ENCODE results near the gene CST1.
"Not testable (repeated sequence)": the region's sequence is repeated elsewhere in the genome, so short reads cannot be mapped to it uniquely, and the experiment has no call there.

Gene CST1, protein sequence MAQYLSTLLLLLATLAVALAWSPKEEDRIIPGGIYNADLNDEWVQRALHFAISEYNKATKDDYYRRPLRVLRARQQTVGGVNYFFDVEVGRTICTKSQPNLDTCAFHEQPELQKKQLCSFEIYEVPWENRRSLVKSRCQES

DNA sequence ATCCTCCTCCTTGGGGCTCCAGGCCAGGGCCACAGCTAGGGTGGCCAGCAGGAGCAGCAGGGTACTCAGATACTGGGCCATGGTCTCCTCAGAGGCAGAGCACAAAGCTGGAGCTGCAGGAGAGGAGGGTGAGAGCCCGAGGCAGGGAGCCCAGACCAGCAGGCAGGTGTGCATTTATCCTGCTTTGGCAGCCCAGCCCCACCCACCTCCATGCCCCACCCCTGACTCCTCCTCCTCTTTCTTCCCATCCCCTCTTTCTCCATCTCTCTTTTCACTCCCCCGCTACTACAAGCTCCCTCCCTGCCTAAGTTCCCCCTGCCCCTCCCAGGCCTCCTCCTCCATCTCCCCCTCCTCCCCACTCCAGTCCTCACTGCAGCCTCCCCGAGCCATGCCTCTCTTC, at the start of gene CST1:
CST1 (minus strand) TSS at position 150 of the 400 bp plus-strand sequence; CDS start at position 81, 69 bp downstream.
- not testable (repeated sequence) for H3K4me3 Mint-ChIP-seq; H3K36me3 Mint-ChIP-seq (ENCODE audit: insufficient read depth)

DNA sequence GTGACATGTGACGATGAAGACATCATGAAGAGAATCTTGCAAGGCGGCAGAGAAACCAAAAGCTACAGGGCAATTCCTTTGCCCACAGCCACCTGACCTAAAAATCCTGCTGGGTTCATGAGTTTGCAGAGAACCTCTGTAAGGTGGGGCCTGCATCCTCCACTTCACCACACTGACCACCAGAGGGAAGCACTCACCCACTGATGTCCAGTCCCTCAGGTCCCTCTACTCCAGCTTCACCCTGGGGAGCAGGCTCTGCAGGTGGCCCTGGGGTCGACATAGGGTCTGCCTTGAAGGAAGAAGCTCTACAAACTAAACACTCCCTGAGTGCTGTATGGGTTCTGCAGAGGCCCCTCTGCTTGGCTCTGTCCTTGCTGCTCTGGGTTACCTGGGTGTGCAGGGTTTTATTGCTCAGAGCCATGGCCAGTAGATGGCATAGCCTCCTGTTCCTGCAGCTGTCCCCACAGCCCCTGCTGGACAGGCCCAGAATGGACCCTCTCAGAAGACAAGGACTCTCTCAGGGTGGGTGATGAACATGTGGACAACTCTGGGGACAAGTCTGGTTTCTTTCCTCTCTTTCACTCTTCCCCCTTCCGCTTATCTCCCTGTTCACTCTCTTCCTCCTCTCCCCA, 48.6 kb upstream of the CST1 start:
- H3K9me3 Mint-ChIP-seq; H3K4me1 Mint-ChIP-seq; H3K4me3 Mint-ChIP-seq; ATAC-seq (replicated peaks; ENCODE audit: extremely low read depth, poor library complexity, severe bottlenecking); H3K36me3 Mint-ChIP-seq (ENCODE audit: insufficient read depth); DNase-seq (ENCODE audit: low spot score in 2 of 2); H3K27ac Mint-ChIP-seq (ENCODE audit: low read depth): not testable (repeated sequence)
- H3K27me3 Mint-ChIP-seq: peaks cover 10% of the 10 kb centered on the region

More for the DNA sequence above, at the start of gene CST1:
- not testable (repeated sequence) for H3K9me3 Mint-ChIP-seq; H3K27ac Mint-ChIP-seq (ENCODE audit: low read depth); DNase-seq (ENCODE audit: low spot score in 2 of 2); H3K4me1 Mint-ChIP-seq; ATAC-seq (replicated peaks; ENCODE audit: extremely low read depth, poor library complexity, severe bottlenecking)
- peaks cover 76% of the 10 kb centered on the region for H3K27me3 Mint-ChIP-seq

DNA sequence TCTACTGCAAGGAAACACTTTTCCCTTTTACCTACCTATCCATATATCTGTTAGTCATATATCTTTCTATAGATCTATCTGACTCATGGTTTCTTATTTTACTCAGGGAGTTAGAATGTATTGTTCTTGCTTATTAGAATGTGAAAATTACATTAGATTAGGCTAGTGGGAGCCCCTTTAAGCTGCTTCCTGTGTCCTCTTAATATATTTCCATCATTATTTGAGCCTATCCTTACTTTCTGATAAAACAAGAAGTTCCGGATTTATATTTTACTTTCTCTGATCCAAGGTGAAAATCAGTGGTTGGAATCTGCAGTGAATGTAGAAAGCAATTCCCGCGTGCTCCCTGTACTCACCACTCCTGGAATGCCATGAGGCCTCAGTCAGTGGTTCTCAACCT, 44.8 kb upstream of the CST1 start:
- Mint-ChIP-seq H3K27ac (ENCODE audit: low read depth) (no peak overlapping the region), H3K36me3 (ENCODE audit: insufficient read depth) (no peaks in the 10 kb centered on the region), H3K9me3 (no peaks in the 10 kb centered on the region), H3K4me3 (no peak overlapping the region), H3K27me3 (peaks cover 33% of the 10 kb centered on the region), H3K4me1 (no peaks in the 10 kb centered on the region)
- no peak for DNase-seq (ENCODE audit: low spot score in 2 of 2)
- no peak for ATAC-seq (replicated peaks; ENCODE audit: extremely low read depth, poor library complexity, severe bottlenecking)

DNA sequence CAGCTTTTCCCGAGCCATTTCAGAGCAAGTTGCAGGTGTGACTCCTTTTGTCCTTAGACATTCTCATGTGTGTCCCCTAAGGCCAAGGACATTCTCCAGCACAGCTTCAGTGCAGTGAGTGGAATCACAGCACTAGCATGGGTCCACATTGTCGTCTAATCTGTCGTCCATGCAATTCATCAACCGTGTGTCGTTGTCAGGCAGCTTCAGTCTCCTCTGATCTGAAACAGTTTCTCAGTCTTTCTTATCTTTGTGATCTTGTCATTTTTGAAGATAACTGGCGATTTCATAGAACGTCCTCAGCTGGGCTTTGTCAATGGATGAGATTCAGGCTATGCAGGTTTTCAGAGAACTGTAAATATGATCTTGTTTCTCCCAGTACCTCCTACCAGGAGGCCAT, 44.1 kb upstream of the CST1 start:
- H3K27ac Mint-ChIP-seq (ENCODE audit: low read depth): no peak overlapping the region
- no peak for ATAC-seq (replicated peaks; ENCODE audit: extremely low read depth, poor library complexity, severe bottlenecking)
- H3K4me3 Mint-ChIP-seq: no peak overlapping the region
- no peaks in the 10 kb centered on the region for H3K4me1 Mint-ChIP-seq
- H3K27me3 Mint-ChIP-seq: peaks cover 40% of the 10 kb centered on the region
- DNase-seq (ENCODE audit: low spot score in 2 of 2): no peak
- no peaks in the 10 kb centered on the region for H3K36me3 Mint-ChIP-seq (ENCODE audit: insufficient read depth)
- H3K9me3 Mint-ChIP-seq: no peaks in the 10 kb centered on the region

DNA sequence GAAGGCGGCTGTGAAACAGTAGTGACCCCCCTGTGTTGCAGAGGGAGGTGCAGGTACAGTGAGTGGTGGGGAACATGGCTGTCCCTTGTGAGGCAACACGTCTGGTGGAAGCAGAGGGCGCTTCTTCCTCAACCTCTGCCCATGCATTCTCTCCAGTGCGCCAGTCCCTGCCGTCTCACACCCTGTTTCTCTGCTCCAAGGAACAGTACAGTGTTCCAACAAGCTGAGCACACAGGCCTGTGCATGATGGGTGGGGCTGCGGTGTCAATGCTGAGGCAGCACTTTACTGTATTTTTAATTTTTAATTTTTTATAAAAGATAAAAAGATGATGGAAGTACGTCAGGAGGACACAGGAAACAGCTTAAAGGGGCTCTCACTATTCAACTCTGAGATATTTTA, 43.3 kb upstream of the CST1 start:
- no peaks in the 10 kb centered on the region for H3K4me1 Mint-ChIP-seq
- no peak overlapping the region for H3K27ac Mint-ChIP-seq (ENCODE audit: low read depth)
- peaks cover 47% of the 10 kb centered on the region for H3K27me3 Mint-ChIP-seq
- DNase-seq (ENCODE audit: low spot score in 2 of 2): no peak
- ATAC-seq (replicated peaks; ENCODE audit: extremely low read depth, poor library complexity, severe bottlenecking): no peak
- no peak overlapping the region for H3K4me3 Mint-ChIP-seq
- no peaks in the 10 kb centered on the region for H3K9me3 Mint-ChIP-seq
- no peaks in the 10 kb centered on the region for H3K36me3 Mint-ChIP-seq (ENCODE audit: insufficient read depth)

DNA sequence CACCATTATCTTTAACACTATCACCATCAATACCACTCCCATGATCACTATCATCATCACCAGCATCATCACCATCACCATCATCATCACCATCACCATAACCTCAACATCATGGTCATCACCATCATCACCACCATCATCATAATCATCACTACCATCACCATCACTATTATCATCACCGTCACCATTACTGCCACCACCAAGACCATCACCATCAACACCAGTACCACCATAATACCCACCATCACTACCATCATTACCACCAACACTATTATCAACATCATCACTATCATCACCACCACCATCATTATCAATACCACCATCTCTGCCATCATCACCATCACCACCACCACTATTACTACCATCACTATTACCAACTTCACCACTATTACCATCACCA, 32.7 kb upstream of the CST1 start:
- Mint-ChIP-seq H3K36me3 (ENCODE audit: insufficient read depth) (no peaks in the 10 kb centered on the region), H3K9me3 (no peaks in the 10 kb centered on the region), H3K27ac (ENCODE audit: low read depth) (no peak overlapping the region), H3K27me3 (no peaks in the 10 kb centered on the region), H3K4me1 (no peaks in the 10 kb centered on the region), H3K4me3 (no peak overlapping the region)
- DNase-seq (ENCODE audit: low spot score in 2 of 2) (no peak), ATAC-seq (replicated peaks; ENCODE audit: extremely low read depth, poor library complexity, severe bottlenecking) (no peak)

DNA sequence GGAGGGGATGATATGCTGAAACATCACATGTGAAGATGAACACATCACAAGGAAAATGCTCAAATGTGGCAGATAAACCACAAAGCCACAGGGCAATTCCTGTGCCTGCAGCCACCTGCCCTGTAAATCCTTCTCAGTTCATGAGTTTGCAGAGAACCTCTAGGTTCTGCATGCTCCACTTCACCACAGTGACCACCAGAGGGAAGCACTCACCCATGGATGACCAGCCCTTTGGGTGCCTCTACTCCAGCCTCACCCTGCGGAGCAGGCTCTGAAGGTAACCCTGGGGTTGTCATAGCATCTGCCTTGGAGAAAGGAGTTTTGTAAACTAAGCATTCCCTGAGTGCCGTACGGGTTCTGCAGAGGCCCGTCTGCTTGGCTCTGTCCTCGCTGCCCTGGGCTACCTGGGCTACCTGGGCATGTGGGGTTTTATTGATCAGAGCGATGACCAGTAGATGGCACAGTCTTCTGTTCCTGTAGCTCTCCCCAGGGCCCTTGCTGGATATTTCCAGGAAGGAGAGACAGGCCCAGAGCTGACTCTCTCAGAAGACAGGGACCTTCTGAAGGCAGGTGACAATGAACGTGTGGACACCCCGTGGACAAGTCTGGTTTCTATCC, 31.7 kb upstream of the CST1 start:
- H3K4me3 Mint-ChIP-seq: no peak overlapping the region
- H3K9me3 Mint-ChIP-seq: no peaks in the 10 kb centered on the region
- H3K36me3 Mint-ChIP-seq (ENCODE audit: insufficient read depth): no peaks in the 10 kb centered on the region
- no peak for DNase-seq (ENCODE audit: low spot score in 2 of 2)
- no peak overlapping the region for H3K27ac Mint-ChIP-seq (ENCODE audit: low read depth)
- no peaks in the 10 kb centered on the region for H3K27me3 Mint-ChIP-seq
- no peaks in the 10 kb centered on the region for H3K4me1 Mint-ChIP-seq
- no peak for ATAC-seq (replicated peaks; ENCODE audit: extremely low read depth, poor library complexity, severe bottlenecking)

DNA sequence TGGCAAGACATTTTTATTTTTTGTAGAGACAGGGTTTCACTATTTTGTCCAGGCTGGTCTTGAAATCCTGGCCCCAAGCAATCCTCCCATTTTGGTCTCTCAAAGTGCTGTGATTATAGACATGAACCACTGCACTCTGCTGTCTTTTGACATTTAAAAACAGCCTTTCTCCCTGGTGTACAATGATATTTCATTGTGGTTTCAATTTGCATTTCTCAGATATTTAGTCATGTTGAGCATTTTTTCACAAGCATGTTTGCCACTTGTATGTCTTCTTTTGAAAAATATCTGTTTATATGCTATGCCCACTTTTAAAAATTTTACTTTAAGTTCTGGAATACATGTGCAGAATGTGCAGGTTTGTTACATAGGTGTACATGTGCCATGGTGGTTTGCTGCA, 27.9 kb upstream of the CST1 start:
- ATAC-seq (replicated peaks; ENCODE audit: extremely low read depth, poor library complexity, severe bottlenecking); H3K4me3 Mint-ChIP-seq; H3K27ac Mint-ChIP-seq (ENCODE audit: low read depth); H3K36me3 Mint-ChIP-seq (ENCODE audit: insufficient read depth); DNase-seq (ENCODE audit: low spot score in 2 of 2); H3K4me1 Mint-ChIP-seq; H3K9me3 Mint-ChIP-seq: not testable (repeated sequence)
- H3K27me3 Mint-ChIP-seq: peaks cover 22% of the 10 kb centered on the region

DNA sequence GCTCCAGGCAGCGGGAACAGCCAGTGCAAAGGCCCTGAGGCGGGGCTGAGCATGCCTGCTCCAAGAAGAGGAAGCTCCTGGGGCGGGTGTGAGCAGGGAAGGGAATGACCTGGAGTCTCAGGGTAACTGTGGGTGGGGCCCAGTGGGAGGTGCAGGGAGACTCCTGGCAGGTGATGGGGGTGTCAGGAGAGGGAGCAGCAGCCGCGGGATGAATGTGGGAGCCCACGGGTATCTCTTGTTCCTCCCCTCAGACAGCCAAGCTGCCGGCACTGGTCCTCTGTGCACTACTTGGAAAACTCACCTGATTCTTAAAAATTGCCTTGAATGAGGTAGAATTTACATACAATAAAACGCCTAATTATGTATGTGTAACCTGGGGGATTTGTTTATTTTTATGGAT, 26.6 kb upstream of the CST1 start:
- H3K27me3 Mint-ChIP-seq: peaks cover 32% of the 10 kb centered on the region
- not testable (repeated sequence) for H3K36me3 Mint-ChIP-seq (ENCODE audit: insufficient read depth); H3K9me3 Mint-ChIP-seq; H3K4me3 Mint-ChIP-seq; DNase-seq (ENCODE audit: low spot score in 2 of 2); H3K27ac Mint-ChIP-seq (ENCODE audit: low read depth); H3K4me1 Mint-ChIP-seq; ATAC-seq (replicated peaks; ENCODE audit: extremely low read depth, poor library complexity, severe bottlenecking)

DNA sequence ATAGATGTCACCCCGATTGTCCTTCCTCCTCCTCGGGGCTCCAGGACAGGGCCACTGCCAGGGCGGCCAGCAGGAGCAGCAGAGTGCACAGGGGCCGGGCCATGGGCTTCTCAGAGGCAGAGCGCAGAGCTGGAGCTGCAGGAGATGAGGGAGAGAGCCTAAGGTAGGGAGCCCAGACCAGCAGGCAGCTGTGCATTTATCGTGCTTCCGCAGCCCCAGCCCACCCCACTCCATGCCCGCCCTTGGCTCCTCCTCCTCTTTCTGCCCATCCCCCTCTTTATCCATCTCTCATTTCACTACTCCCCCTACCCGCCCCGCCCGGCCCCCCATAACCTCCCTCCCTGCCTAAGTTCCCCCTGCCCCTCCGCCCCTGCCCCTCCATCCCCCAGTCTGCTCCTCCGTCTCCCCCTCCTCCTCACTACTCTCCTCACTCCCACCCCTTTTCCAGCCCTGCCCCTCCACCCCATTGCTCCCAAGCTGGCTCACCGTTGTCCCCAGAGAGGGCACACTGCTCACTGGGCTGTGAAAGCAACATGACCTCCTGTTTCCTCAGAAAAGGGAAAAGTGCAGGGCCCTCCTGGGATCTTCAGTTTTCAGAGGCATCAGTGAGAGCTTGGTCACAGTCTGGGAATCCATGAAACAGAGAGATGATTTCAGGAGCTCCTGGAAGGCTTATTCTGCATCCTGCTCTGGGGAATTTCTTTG, 25.5 kb upstream of the CST1 start:
- Mint-ChIP-seq H3K27me3 (peaks cover 34% of the 10 kb centered on the region), H3K36me3 (ENCODE audit: insufficient read depth) (no peaks in the 10 kb centered on the region), H3K27ac (ENCODE audit: low read depth) (no peak overlapping the region), H3K9me3 (no peaks in the 10 kb centered on the region), H3K4me1 (no peaks in the 10 kb centered on the region), H3K4me3 (no peak overlapping the region)
- DNase-seq (ENCODE audit: low spot score in 2 of 2): no peak
- ATAC-seq (replicated peaks; ENCODE audit: extremely low read depth, poor library complexity, severe bottlenecking): no peak

DNA sequence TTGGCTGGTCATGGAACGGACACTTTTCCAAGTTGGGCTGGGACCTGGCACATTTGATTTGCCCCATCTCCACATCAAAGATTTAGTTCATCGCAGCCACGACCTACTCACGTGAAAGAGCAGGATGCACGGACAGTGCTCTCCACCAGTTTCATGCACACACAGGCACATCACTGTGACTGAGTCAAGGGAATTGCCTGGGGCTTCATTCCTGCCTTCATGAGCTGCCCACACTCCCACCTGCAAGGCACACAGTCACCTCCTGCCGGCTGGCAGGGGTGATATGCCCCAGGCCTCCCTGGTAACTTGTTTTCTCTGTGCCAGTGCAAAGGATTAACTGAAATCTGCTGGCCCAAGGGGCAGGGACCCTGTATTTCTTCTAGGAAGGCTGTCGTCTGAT, 23.3 kb upstream of the CST1 start:
- no peaks in the 10 kb centered on the region for H3K9me3 Mint-ChIP-seq
- no peaks in the 10 kb centered on the region for H3K4me1 Mint-ChIP-seq
- no peak overlapping the region for H3K4me3 Mint-ChIP-seq

DNA sequence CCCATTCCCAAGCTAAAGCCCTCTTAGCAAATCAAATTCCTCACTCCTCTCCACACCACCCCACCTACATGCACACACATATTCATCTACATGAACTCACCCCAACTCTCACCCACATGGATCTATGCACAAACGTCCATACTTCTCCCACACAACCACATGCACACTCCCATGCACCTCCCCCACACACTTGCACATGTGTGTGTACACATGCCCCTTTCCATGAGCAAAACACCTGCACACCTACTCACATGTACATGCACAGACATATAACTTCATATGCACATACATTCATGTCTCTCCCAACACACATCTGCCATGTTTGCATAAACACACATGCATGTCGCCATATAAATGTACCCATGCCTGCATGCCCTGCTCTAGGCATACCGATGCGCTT, 22.8 kb upstream of the CST1 start:
- no peak overlapping the region for H3K27ac Mint-ChIP-seq (ENCODE audit: low read depth)
- H3K27me3 Mint-ChIP-seq: peaks cover 40% of the 10 kb centered on the region
- H3K4me3 Mint-ChIP-seq: no peak overlapping the region
- no peaks in the 10 kb centered on the region for H3K9me3 Mint-ChIP-seq
- H3K4me1 Mint-ChIP-seq: no peaks in the 10 kb centered on the region
- ATAC-seq (replicated peaks; ENCODE audit: extremely low read depth, poor library complexity, severe bottlenecking) (no peak), DNase-seq (ENCODE audit: low spot score in 2 of 2) (no peak)
- no peaks in the 10 kb centered on the region for H3K36me3 Mint-ChIP-seq (ENCODE audit: insufficient read depth)

More for the DNA sequence above, 23.3 kb upstream of the CST1 start:
- Mint-ChIP-seq H3K27me3 (peaks cover 40% of the 10 kb centered on the region), H3K36me3 (ENCODE audit: insufficient read depth) (no peaks in the 10 kb centered on the region), H3K27ac (ENCODE audit: low read depth) (no peak overlapping the region)
- ATAC-seq (replicated peaks; ENCODE audit: extremely low read depth, poor library complexity, severe bottlenecking): no peak
- no peak for DNase-seq (ENCODE audit: low spot score in 2 of 2)

DNA sequence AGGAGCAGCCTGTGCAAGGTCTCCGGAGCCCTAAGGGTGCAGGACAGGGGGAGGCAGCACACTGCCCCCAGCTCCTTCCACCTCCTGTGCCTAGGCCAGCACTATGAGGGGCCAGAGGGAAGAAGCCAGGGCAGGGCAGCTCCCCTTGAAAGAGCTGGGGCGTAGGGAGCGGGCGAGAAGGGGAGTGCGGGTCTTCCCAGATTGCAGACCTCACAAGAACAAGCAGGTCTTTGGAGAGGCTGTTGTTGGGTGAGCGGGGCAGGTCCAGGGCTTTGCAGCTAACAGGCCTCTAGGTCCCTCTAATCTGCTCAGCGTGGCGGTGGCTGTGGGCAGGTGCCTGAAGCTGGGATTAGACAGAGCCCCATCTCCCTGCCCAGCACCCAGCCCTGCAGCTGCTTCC, 22.4 kb upstream of the CST1 start:
- Mint-ChIP-seq H3K4me1 (no peaks in the 10 kb centered on the region), H3K4me3 (no peak overlapping the region), H3K9me3 (no peaks in the 10 kb centered on the region), H3K27ac (ENCODE audit: low read depth) (no peak overlapping the region), H3K27me3 (peaks cover 40% of the 10 kb centered on the region), H3K36me3 (ENCODE audit: insufficient read depth) (no peaks in the 10 kb centered on the region)
- no peak for DNase-seq (ENCODE audit: low spot score in 2 of 2)
- ATAC-seq (replicated peaks; ENCODE audit: extremely low read depth, poor library complexity, severe bottlenecking): no peak

Data from central memory CD8-positive, alpha-beta T cell (primary cell).